HL-60/S4 treated with phorbol 12-myristate 13-acetate at 8.2 ng/mL for 4 days and 3 days (cell line): ENCODE data around the gene CDK12.
"Not testable (repeated sequence)": the region's sequence is repeated elsewhere in the genome, so short reads cannot be mapped to it uniquely, and the experiment has no call there.

Experiments used
- in situ Hi-C: fragments of 300-500 bp; cut with MboI; formaldehyde crosslinking; loops from 2 replicates; pipeline ENCODE4 v1.15.0; 2022; ENCODE audit warnings: low sequenced_read_pairs

The CDK12 gene

GRCh38 chr17:39461113-39461925 lies at the start of gene CDK12:
Gene CDK12, plus strand, starts transcription at chr17:39461486. Its CDS starts 586 bp downstream, at chr17:39462072.
- in situ Hi-C loops = no loop called here

DNA sequence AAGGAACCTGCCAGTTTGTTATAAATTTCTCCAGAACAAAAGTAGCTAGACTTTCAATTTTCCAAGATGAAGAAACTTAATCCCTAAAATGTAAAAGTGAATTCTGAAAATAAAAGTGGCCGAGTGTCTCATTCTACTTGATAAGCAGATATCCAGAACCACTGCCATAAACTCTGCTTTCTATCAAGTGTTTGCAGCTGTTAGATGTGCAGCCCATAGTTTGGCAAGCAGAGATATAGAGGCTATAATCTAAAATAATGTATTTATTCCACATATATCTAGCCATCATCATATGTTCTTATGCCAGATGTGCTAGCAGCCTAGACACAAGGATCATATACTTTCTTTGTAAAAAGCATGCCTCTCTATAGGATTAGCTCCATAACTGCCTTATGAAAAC lies 45.1 kb upstream of the CDK12 start:
- in situ Hi-C loops = no loop called here

DNA sequence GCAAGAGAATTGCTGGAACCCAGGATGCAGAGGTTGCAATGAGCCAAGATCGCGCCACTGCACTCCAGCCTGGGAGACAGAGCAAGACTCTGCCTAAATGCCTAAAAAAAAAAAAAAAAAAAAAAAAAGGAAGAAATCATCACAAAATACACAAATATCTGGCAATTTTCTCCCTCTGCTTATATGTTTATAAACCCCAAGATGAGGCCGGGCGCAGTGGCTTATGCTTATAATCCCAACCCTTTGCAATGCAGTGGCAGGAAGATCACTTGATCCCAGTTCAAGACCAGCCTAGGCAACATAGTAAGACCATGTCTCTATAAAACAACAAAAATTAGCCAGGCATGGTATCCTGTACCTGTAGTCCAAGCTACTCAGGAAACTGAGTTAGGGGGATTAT lies 31.7 kb upstream of the CDK12 start:
- in situ Hi-C loops = no loop called here

DNA sequence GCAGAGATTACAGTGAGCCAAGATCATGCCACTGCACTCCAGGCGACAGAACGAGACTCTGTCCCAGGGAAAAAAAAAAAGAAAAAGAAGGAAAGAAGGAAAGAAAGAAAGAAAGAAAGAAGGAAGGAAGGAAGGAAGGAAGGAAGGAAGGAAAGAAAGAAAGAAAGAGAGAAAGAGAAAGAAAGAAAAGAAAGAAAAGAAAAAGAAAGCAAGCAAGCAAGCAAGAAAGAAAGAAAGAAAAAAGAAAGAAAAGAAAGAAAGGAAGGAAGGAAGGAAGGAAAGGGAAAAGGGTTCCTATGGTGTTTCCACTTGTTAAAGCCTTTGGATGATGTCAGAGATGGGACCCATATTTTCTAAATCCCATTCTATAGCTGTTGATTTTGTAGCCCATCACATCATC lies 21.4 kb upstream of the CDK12 start:
- in situ Hi-C loops = not testable (repeated sequence)

GRCh38 chr17:39443326-39443725 lies 18.0 kb upstream of the CDK12 start:
- in situ Hi-C loops = no loop called here

DNA sequence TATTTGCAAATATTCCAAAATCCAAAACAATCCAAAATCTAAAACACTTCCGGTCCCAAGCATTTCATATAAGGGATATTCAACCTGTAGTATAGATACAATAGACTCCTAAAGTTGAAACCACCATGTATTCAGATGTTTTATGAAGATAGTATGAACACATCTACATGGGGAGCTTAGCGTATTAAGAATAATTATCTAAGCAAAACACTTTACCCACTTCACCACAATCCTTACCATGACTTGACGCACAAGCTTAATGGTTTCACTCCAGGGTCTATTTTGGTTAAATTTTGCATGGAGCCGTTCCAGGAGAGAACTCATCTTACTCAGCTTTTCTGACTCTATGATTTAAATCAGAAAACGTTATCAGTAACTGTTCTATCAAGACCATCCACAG lies 13.7 kb upstream of the CDK12 start:
- in situ Hi-C loops = no loop called here

- in situ Hi-C loops = no loop called here
Measured at GRCh38 chr17:39450051-39450450, 11.2 kb upstream of the CDK12 start.

GRCh38 chr17:39450847-39451581 lies 10.3 kb upstream of the CDK12 start, which contains the start of gene MED1:
Gene MED1, minus strand, starts transcription at chr17:39451263. Its CDS starts 201 bp downstream, at chr17:39451062.
- in situ Hi-C loops = no loop called here

- in situ Hi-C loops = no loop called here
Measured at GRCh38 chr17:39455919-39456318, 5.4 kb upstream of the CDK12 start.

GRCh38 chr17:39461926-39462569 lies 762 bp downstream of the CDK12 start:
- in situ Hi-C loops = no loop called here

DNA sequence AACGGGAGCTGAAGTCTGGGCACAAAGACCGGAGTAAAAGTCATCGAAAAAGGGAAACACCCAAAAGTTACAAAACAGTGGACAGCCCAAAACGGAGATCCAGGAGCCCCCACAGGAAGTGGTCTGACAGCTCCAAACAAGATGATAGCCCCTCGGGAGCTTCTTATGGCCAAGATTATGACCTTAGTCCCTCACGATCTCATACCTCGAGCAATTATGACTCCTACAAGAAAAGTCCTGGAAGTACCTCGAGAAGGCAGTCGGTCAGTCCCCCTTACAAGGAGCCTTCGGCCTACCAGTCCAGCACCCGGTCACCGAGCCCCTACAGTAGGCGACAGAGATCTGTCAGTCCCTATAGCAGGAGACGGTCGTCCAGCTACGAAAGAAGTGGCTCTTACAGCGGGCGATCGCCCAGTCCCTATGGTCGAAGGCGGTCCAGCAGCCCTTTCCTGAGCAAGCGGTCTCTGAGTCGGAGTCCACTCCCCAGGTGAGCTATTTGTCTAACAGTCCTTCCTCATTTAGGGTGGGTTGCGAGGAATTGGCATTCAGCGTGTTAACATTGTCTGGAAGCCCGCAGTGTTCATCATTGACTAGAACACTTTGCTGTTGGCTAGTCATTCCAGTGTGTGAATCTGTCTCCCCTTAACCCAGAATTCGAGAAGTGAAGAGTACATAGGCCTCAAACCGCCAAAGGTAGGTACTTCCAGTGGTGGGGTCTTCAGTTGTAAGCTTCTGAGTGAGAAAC lies 1.5 kb downstream of the CDK12 start:
- in situ Hi-C loops = no loop called here

DNA sequence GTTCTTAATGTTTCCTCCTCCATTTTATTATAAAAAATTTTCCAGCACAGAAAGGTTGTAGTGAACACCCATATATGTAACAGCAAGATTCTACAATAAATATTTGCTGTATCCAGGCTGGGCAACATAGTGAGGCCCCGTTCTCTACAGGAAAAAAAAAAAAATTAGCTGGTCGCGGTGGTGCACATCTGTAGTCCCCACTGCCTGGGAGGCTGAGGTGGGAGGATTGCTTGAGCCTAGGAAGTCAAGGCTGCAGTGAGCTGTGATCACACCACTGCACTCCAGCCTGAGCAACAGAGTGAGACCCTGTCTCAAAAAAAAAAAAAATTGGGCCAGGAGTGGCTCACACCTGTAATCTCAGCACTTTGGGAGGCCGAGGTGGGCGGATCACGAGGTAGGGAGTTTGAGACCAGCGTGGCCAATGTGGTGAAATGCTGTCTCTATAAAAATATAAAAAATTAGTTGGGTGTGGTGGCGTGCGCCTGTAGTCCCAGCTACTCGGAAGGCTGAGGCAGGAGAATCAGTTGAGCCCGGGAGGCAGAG lies 3.4 kb downstream of the CDK12 start:
- in situ Hi-C loops = not testable (repeated sequence)

- in situ Hi-C loops = not testable (repeated sequence)
Measured at GRCh38 chr17:39468610-39469009, 7.3 kb downstream of the CDK12 start.

- in situ Hi-C loops = no loop called here
Measured at GRCh38 chr17:39473310-39473709, 12.0 kb downstream of the CDK12 start.

- in situ Hi-C loops = not testable (repeated sequence)
Measured at GRCh38 chr17:39479631-39480030, 18.3 kb downstream of the CDK12 start.

DNA sequence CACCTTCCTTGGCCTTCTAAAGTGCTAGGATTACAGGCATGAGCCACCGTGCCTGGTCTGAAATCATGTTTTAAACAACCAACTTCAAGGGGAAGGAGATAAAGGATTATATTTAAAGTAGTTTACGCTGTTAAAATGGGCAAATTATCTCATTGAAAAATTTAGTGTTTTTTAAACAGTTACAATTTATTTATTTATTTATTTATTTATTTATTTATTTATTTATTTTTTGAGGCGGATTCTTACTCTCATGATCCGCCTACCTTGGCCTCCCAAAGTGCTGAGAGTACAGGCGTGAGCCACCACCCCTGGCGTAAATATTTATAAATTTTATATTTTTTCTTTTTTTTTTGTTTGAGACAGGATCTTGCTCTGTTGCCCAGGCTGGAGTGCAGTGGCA lies 22.2 kb downstream of the CDK12 start:
- in situ Hi-C loops = no loop called here

DNA sequence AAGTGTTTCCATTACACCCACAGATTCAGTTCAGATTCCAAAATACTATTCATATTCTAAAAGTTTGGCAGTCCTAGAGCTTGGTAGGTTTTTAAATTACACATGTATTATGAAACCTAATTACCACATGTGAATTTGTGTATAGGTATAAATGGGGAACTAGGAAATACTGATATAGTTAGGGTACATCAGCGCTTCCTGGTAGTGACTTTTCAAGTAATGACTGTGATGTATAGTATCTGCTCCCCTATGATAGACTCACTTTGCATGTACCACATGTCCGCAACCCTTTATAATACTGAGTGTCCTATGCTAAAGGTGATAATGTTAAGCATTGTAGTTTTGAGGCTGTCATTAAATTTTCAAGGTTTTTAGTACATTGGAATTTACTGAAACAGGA lies 22.9 kb downstream of the CDK12 start:
- in situ Hi-C loops = no loop called here

DNA sequence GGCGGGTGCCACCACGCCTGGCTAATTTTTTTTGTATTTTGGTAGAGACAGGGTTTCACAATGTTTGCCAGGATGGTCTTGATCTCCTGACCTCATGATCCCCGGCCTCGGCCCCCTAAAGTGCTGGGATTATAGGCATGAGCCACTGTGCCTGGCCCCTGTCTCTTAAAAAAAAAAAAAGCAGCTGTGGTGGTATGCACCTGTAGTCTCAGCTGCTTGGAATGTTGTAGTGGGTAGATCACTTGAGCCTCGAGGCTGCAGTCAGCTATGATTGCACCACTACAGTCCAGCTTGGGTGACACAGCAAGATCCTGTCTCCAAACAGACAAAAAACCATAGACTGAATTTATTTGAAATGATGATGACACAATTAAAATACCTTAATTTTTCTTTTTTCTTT lies 24.3 kb downstream of the CDK12 start:
- in situ Hi-C loops = no loop called here

- in situ Hi-C loops = no loop called here
Measured at GRCh38 chr17:39486242-39486641, 25.0 kb downstream of the CDK12 start.

GRCh38 chr17:39487490-39487889 lies 26.2 kb downstream of the CDK12 start:
- in situ Hi-C loops = not testable (repeated sequence)

- in situ Hi-C loops = no loop called here
Measured at GRCh38 chr17:39487946-39488345, 26.7 kb downstream of the CDK12 start.
